OCI-LY1 (cell line): ENCODE results near the gene KLHL25.

Experiments used
- H2AFZ ChIP-seq: fragments of 200-600 bp; sonication (generic), shearing (Covaris generic); 2 replicates; pipeline ENCODE4 v1.6.0; 2014; ENCODE audit warnings: antibody characterized with exemption, mild to moderate bottlenecking, low read length
- H3F3A ChIP-seq: fragments of 200-600 bp; sonication (generic), shearing (Covaris generic); 2 replicates; pipeline ENCODE4 v1.6.0; 2014; ENCODE audit warnings: mild to moderate bottlenecking, antibody characterized with exemption, low read length, moderate library complexity; ENCODE audit not compliant: insufficient read depth
- H3K27ac ChIP-seq: fragments of 200-600 bp; sonication (generic); 2 replicates; pipeline ENCODE4 v1.5.1; 2014; ENCODE audit warnings: low read length, mixed run types, mild to moderate bottlenecking, low read depth; ENCODE audit not compliant: poor library complexity, severe bottlenecking
- H3K27me3 ChIP-seq: fragments of 200-600 bp; sonication (generic); 2 replicates; pipeline ENCODE4 v1.6.0; 2014; ENCODE audit warnings: antibody characterized with exemption, mild to moderate bottlenecking, low read length, moderate library complexity; ENCODE audit not compliant: insufficient read depth
- H3K36me3 ChIP-seq: fragments of 200-600 bp; sonication (generic); 2 replicates; pipeline ENCODE4 v1.6.1; 2014; ENCODE audit warnings: mild to moderate bottlenecking, antibody characterized with exemption, low read length, moderate library complexity, mixed read lengths; ENCODE audit not compliant: insufficient read depth
- H3K4me1 ChIP-seq: fragments of 200-600 bp; sonication (generic); 2 replicates; pipeline ENCODE4 v1.5.1; 2014; ENCODE audit warnings: mild to moderate bottlenecking, low read length, moderate library complexity; ENCODE audit not compliant: insufficient read depth, severe bottlenecking
- H3K4me2 ChIP-seq: fragments of 200-600 bp; sonication (generic), shearing (Covaris generic); 2 replicates; pipeline ENCODE4 v1.6.1; 2014; ENCODE audit warnings: low read length
- H3K4me3 ChIP-seq: fragments of 200-600 bp; sonication (generic); 2 replicates; pipeline ENCODE4 v1.5.1; 2014; ENCODE audit warnings: low read length, low read depth, mild to moderate bottlenecking, mixed read lengths; ENCODE audit not compliant: poor library complexity, severe bottlenecking
- H3K79me2 ChIP-seq: fragments of 200-600 bp; shearing (Covaris generic); 2 replicates; pipeline ENCODE4 v1.6.1; 2016; ENCODE audit warnings: mixed run types, low read length, mixed read lengths; ENCODE audit not compliant: insufficient read depth
- H3K9ac ChIP-seq: fragments of 200-600 bp; sonication (generic), shearing (Covaris generic); 2 replicates; pipeline ENCODE4 v1.6.1; 2014; ENCODE audit warnings: mild to moderate bottlenecking, low read length, mixed read lengths
- H3K9me2 ChIP-seq: fragments of 200-600 bp; sonication (generic), shearing (Covaris generic); 2 replicates; pipeline ENCODE4 v1.6.1; 2014; ENCODE audit warnings: low read depth, mild to moderate bottlenecking, low read length, mixed read lengths
- H3K9me3 ChIP-seq: fragments of 200-600 bp; shearing (Covaris generic); 2 replicates; pipeline ENCODE4 v1.6.1; 2014; ENCODE audit warnings: low read length, mixed read lengths
- H4K20me1 ChIP-seq: fragments of 200-600 bp; sonication (generic), shearing (Covaris generic); 2 replicates; pipeline ENCODE4 v1.6.0; 2016; ENCODE audit warnings: mild to moderate bottlenecking, low read length; ENCODE audit not compliant: insufficient read depth
- CTCF ChIP-seq: fragments of 200-600 bp; sonication (generic), shearing (Covaris generic); IDR thresholded peaks from 2 replicates; pipeline ENCODE4 v1.5.1; 2017; ENCODE audit warnings: mild to moderate bottlenecking, antibody characterized with exemption, low read length, moderate library complexity, mixed read lengths
- EZH2 ChIP-seq: fragments of 200-600 bp; sonication (generic), shearing (Covaris generic); IDR thresholded peaks from 2 replicates; pipeline ENCODE4 v1.8.0; 2017; ENCODE audit warnings: borderline replicate concordance, mixed run types, mild to moderate bottlenecking, antibody characterized with exemption, low read length, moderate library complexity, mixed read lengths

Gene KLHL25

GRCh38 chr15:85756411-85757072, 38.2 kb downstream of the KLHL25 start:
- H4K20me1 ChIP-seq, result no peaks in the 10 kb centered on the region
- no peaks in the 10 kb centered on the region for H3K4me1 ChIP-seq
- H3K9me2 ChIP-seq, result no peaks in the 10 kb centered on the region
- H3K36me3 ChIP-seq, result no peaks in the 10 kb centered on the region
- H3K9ac ChIP-seq, result no peak overlapping the region
- no peaks in the 10 kb centered on the region for H3K9me3 ChIP-seq
- H3K4me3 ChIP-seq, result no peak overlapping the region
- H3K4me2 ChIP-seq, result no peak overlapping the region
- no peaks in the 10 kb centered on the region for H3K27me3 ChIP-seq
- H2AFZ ChIP-seq, result no peak overlapping the region
- no peak overlapping the region for H3K27ac ChIP-seq
- H3K79me2 ChIP-seq, result no peaks in the 10 kb centered on the region
- H3F3A ChIP-seq, result no peaks in the 10 kb centered on the region
- no peak for TF ChIP-seq CTCF
- TF ChIP-seq EZH2, result no peak

- H3K9me2 ChIP-seq, result no peaks in the 10 kb centered on the region
- no peaks in the 10 kb centered on the region for H3F3A ChIP-seq
- H3K9me3 ChIP-seq, result no peaks in the 10 kb centered on the region
- no peak overlapping the region for H3K4me2 ChIP-seq
- no peaks in the 10 kb centered on the region for H3K36me3 ChIP-seq
- H3K4me3 ChIP-seq, result no peak overlapping the region
- H4K20me1 ChIP-seq, result no peaks in the 10 kb centered on the region
- H3K79me2 ChIP-seq, result no peaks in the 10 kb centered on the region
- no peaks in the 10 kb centered on the region for H3K4me1 ChIP-seq
- no peak overlapping the region for H2AFZ ChIP-seq
- no peak for TF ChIP-seq CTCF
- no peak for TF ChIP-seq EZH2
- no peak overlapping the region for H3K9ac ChIP-seq
- no peak overlapping the region for H3K27ac ChIP-seq
- H3K27me3 ChIP-seq, result no peaks in the 10 kb centered on the region
Measured at GRCh38 chr15:85755942-85756341, 38.8 kb downstream of the KLHL25 start.

GRCh38 chr15:85755471-85755870, 39.3 kb downstream of the KLHL25 start:
- H3K9me3 ChIP-seq, result no peaks in the 10 kb centered on the region
- H3K36me3 ChIP-seq, result no peaks in the 10 kb centered on the region
- TF ChIP-seq EZH2 (no peak), CTCF (no peak)
- H3K27ac ChIP-seq, result no peak overlapping the region
- no peaks in the 10 kb centered on the region for H3F3A ChIP-seq
- H3K27me3 ChIP-seq, result no peaks in the 10 kb centered on the region
- H2AFZ ChIP-seq, result no peak overlapping the region
- no peaks in the 10 kb centered on the region for H3K9me2 ChIP-seq
- H4K20me1 ChIP-seq, result no peaks in the 10 kb centered on the region
- no peak overlapping the region for H3K9ac ChIP-seq
- no peak overlapping the region for H3K4me2 ChIP-seq
- no peaks in the 10 kb centered on the region for H3K4me1 ChIP-seq
- H3K4me3 ChIP-seq, result no peak overlapping the region
- H3K79me2 ChIP-seq, result no peaks in the 10 kb centered on the region
